ENCODE results near the gene DNAJC11. TPM values are rescaled to one million over a fixed set of nuclear protein-coding genes. Genes with fewer than 3 reads are reported as not detected.

Gene DNAJC11
- total RNA-seq, 1 experiment from 2014 or later: 106 TPM

DNA sequence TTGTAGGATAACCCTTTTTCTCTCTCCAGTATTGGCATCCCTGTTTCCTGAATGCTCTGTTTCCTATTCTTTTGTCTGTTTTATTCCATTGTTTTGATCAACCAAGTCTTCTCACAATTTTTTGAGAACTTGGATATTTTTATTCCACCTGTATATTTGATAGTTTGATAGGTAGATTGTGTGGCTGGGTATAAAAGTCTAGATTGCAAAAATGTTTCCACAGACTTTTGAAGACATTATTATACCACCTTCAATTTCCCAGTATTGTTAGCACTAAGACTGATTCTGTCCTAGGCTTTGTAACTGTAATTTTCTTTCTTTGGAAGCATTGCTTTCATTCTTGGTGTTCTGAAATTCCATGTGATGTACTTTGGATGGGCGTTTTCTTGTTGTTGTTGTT is 9.6 kb upstream of the DNAJC11 start:
- POLR2A ChIA-PET (ENCODE audit: low non-redundant PET): no interaction called here

DNA sequence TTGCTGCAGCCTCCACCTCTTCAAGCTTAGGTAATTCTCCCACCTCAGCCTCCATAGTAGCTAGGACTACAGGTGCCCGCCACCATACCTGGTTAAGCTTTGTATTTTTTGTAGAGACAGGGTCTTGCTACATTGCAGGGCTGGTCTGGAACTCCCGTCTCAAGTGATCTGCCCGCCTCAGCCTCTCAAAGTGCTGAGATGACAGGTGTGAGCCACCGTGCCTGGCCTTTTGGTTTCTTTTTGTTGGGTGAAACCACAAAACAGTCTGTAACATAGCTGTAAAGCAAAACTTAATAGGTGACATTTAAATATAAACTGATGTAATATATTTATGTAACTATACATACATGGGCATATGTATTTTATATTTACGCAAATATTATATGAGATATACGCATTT is 3.1 kb upstream of the DNAJC11 start:
- H3K36me3 ChIP-seq (ENCODE audit: insufficient read depth, low read length, poor library complexity, severe bottlenecking): no peaks in the 10 kb centered on the region
- H3K4me1 ChIP-seq (ENCODE audit: insufficient read depth, low read length, poor library complexity, severe bottlenecking): peaks cover 9% of the 10 kb centered on the region
- H3K27me3 ChIP-seq (replicated peaks; ENCODE audit: insufficient read depth, low read depth, low read length, poor library complexity): peaks cover 25% of the 10 kb centered on the region
- POLR2A ChIA-PET (ENCODE audit: low non-redundant PET): no interaction called here
- no TSS peak for BruUV-seq (replicated peaks)
- TF ChIP-seq EZH2 (IDR thresholded peaks at IDR 0.05; ENCODE audit: borderline replicate concordance, low read depth, low read length, poor library complexity, severe bottlenecking): no peak
- TF ChIP-seq, protein P1, sequence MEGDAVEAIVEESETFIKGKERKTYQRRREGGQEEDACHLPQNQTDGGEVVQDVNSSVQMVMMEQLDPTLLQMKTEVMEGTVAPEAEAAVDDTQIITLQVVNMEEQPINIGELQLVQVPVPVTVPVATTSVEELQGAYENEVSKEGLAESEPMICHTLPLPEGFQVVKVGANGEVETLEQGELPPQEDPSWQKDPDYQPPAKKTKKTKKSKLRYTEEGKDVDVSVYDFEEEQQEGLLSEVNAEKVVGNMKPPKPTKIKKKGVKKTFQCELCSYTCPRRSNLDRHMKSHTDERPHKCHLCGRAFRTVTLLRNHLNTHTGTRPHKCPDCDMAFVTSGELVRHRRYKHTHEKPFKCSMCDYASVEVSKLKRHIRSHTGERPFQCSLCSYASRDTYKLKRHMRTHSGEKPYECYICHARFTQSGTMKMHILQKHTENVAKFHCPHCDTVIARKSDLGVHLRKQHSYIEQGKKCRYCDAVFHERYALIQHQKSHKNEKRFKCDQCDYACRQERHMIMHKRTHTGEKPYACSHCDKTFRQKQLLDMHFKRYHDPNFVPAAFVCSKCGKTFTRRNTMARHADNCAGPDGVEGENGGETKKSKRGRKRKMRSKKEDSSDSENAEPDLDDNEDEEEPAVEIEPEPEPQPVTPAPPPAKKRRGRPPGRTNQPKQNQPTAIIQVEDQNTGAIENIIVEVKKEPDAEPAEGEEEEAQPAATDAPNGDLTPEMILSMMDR (conservative IDR thresholded peaks at IDR 0.05; ENCODE audit: low read depth, low read length): no peak
- no peak overlapping the region for H3K27ac ChIP-seq (ENCODE audit: low read depth, low read length, poor library complexity, severe bottlenecking)
- no peak for DNase-seq (ENCODE audit: low spot score)
- no peaks in the 10 kb centered on the region for H3K9me3 ChIP-seq (ENCODE audit: low read depth, low read length, poor library complexity, severe bottlenecking)
- intact Hi-C loops (cut with micrococcal nuclease; ENCODE audit: unreplicated experiment): loop anchor here (10.0 kb wide), 1 partner anchor 500 kb away; no protein-coding TSS in a partner anchor
- H3K4me3 ChIP-seq (ENCODE audit: low read depth, low read length, poor library complexity, severe bottlenecking): no peak overlapping the region
- CTCF ChIA-PET: no interaction called here

More for the DNA sequence above, 9.6 kb upstream of the DNAJC11 start:
- H3K4me1 ChIP-seq (ENCODE audit: insufficient read depth, low read length, poor library complexity, severe bottlenecking): no peaks in the 10 kb centered on the region
- H3K27ac ChIP-seq (ENCODE audit: low read depth, low read length, poor library complexity, severe bottlenecking): no peak overlapping the region
- H3K27me3 ChIP-seq (replicated peaks; ENCODE audit: insufficient read depth, low read depth, low read length, poor library complexity): peaks cover 25% of the 10 kb centered on the region
- intact Hi-C loops (cut with micrococcal nuclease; ENCODE audit: unreplicated experiment): no loop called here
- BruUV-seq (replicated peaks): no TSS peak
- TF ChIP-seq, protein P1 (conservative IDR thresholded peaks at IDR 0.05; ENCODE audit: low read depth, low read length): no peak
- TF ChIP-seq EZH2 (IDR thresholded peaks at IDR 0.05; ENCODE audit: borderline replicate concordance, low read depth, low read length, poor library complexity, severe bottlenecking): no peak
- no peaks in the 10 kb centered on the region for H3K36me3 ChIP-seq (ENCODE audit: insufficient read depth, low read length, poor library complexity, severe bottlenecking)
- DNase-seq (ENCODE audit: low spot score): no peak
- CTCF ChIA-PET: interaction anchor here (0.7 kb wide), 1 partner anchor 10 kb away, joined by 4 read pairs; the partner anchor contains the start of gene DNAJC11
- H3K9me3 ChIP-seq (ENCODE audit: low read depth, low read length, poor library complexity, severe bottlenecking): peaks cover 9% of the 10 kb centered on the region
- H3K4me3 ChIP-seq (ENCODE audit: low read depth, low read length, poor library complexity, severe bottlenecking): no peak overlapping the region

DNA sequence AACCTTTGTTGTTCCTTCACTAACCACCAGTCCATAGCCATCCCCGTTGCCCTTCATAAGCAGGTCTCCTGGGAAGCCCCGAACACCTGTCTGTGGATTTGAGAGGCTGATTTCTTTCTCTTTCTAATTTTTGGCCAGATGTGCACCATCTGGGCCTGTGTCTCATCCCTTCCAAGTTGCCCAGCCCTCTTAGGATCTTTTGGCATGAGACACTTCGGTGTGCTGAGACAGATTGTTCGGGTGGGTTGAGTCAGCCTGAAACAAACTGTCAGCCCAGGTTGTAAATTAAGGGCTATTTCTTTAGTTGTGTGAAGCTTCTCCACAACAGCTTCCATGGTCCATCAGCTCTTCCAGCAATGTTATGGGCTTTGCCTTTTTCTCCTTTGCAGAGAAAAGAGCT is 1.4 kb upstream of the DNAJC11 start:
- DNase-seq (ENCODE audit: low spot score): no peak
- H3K4me1 ChIP-seq (ENCODE audit: insufficient read depth, low read length, poor library complexity, severe bottlenecking): peaks cover 9% of the 10 kb centered on the region
- ChIA-PET POLR2A (ENCODE audit: low non-redundant PET) (no interaction called here), CTCF (no interaction called here)
- H3K36me3 ChIP-seq (ENCODE audit: insufficient read depth, low read length, poor library complexity, severe bottlenecking): no peaks in the 10 kb centered on the region
- no peak overlapping the region for H3K27ac ChIP-seq (ENCODE audit: low read depth, low read length, poor library complexity, severe bottlenecking)
- intact Hi-C loops (cut with micrococcal nuclease; ENCODE audit: unreplicated experiment): loop anchor here (10.0 kb wide), 1 partner anchor 502 kb away; no protein-coding TSS in a partner anchor
- TF ChIP-seq EZH2 (IDR thresholded peaks at IDR 0.05; ENCODE audit: borderline replicate concordance, low read depth, low read length, poor library complexity, severe bottlenecking): no peak
- TF ChIP-seq, protein P1 (conservative IDR thresholded peaks at IDR 0.05; ENCODE audit: low read depth, low read length): no peak
- no peak overlapping the region for H3K4me3 ChIP-seq (ENCODE audit: low read depth, low read length, poor library complexity, severe bottlenecking)
- BruUV-seq (replicated peaks): no TSS peak
- H3K27me3 ChIP-seq (replicated peaks; ENCODE audit: insufficient read depth, low read depth, low read length, poor library complexity): peaks cover 14% of the 10 kb centered on the region
- no peaks in the 10 kb centered on the region for H3K9me3 ChIP-seq (ENCODE audit: low read depth, low read length, poor library complexity, severe bottlenecking)

All from A673 (cell line).